WI38 (cell line): ENCODE measurements around the gene UQCC5.

Experiments used
- H3K4me3 ChIP-seq: 2 replicates; pipeline ENCODE4 v1.5.1; 2011; ENCODE audit warnings: low read depth, mild to moderate bottlenecking, control low read depth, low read length
- TF ChIP-seq, protein P1 (sequence below): IDR thresholded peaks from 2 replicates; pipeline ENCODE4 v1.5.1; 2012; ENCODE audit warnings: low read depth, mild to moderate bottlenecking, control low read depth, low read length

Gene UQCC5, protein sequence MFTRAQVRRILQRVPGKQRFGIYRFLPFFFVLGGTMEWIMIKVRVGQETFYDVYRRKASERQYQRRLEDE

DNA sequence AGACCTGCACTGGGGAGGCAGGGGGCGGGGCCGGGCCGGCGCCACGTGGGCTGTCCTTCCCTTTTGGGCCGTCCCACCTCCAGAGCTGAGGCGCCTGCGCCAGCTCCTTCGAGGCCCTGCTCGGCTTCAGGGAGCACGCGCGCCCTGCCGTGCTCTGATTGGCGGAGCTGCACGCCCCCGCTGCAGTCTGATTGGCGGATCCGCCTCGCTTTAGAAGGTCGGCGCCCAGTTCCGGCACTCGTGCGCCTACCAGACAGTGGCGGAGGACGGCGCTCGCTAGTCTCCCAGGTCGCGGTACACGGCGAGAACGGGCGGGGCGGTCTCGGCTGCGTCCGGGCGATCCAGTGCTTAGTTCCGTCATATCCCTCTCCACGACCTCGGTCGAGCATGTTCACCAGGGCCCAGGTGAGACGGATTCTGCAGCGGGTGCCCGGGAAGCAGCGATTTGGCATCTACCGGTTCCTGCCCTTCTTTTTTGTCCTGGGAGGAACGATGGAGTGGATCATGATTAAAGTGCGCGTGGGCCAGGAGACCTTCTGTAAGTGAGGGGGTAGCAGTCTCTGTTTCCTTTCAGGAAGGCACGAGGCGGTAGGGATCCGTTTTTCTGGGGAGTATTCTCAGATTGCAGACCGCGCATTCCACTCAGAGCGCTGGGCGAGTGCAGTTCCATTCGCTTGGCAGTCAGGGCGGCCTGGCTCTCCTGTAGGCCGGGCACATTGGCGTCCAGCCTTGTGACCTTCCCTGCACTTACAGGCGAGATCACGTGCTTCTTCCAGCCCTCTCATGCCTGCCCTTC lies at the start of gene UQCC5:
Gene UQCC5 (plus strand): TSS at position 237 of the 796 bp plus-strand sequence. CDS start 151 bp downstream, at position 388.
- TF ChIP-seq, protein P1, sequence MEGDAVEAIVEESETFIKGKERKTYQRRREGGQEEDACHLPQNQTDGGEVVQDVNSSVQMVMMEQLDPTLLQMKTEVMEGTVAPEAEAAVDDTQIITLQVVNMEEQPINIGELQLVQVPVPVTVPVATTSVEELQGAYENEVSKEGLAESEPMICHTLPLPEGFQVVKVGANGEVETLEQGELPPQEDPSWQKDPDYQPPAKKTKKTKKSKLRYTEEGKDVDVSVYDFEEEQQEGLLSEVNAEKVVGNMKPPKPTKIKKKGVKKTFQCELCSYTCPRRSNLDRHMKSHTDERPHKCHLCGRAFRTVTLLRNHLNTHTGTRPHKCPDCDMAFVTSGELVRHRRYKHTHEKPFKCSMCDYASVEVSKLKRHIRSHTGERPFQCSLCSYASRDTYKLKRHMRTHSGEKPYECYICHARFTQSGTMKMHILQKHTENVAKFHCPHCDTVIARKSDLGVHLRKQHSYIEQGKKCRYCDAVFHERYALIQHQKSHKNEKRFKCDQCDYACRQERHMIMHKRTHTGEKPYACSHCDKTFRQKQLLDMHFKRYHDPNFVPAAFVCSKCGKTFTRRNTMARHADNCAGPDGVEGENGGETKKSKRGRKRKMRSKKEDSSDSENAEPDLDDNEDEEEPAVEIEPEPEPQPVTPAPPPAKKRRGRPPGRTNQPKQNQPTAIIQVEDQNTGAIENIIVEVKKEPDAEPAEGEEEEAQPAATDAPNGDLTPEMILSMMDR = no peak

DNA sequence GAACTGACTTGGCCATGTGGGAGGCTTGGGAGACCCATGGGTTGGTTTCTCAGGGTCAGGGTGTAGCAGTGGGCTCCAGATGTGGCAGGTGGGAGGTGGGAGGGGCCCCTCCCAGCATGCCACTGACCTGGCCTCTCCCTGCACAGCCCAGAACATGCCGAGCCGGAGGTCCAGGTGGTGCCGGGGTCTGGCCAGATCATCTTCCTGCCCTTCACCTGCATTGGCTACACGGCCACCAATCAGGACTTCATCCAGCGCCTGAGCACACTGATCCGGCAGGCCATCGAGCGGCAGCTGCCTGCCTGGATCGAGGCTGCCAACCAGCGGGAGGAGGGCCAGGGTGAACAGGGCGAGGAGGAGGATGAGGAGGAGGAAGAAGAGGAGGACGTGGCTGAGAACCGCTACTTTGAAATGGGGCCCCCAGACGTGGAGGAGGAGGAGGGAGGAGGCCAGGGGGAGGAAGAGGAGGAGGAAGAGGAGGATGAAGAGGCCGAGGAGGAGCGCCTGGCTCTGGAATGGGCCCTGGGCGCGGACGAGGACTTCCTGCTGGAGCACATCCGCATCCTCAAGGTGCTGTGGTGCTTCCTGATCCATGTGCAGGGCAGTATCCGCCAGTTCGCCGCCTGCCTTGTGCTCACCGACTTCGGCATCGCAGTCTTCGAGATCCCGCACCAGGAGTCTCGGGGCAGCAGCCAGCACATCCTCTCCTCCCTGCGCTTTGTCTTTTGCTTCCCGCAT lies 49.2 kb upstream of the UQCC5 start:
- TF ChIP-seq, protein P1 = no peak
- H3K4me3 ChIP-seq = no peak overlapping the region

More for the DNA sequence above, at the start of gene UQCC5:
- H3K4me3 ChIP-seq = peak within 1 kb of the TSS; percentile 88

DNA sequence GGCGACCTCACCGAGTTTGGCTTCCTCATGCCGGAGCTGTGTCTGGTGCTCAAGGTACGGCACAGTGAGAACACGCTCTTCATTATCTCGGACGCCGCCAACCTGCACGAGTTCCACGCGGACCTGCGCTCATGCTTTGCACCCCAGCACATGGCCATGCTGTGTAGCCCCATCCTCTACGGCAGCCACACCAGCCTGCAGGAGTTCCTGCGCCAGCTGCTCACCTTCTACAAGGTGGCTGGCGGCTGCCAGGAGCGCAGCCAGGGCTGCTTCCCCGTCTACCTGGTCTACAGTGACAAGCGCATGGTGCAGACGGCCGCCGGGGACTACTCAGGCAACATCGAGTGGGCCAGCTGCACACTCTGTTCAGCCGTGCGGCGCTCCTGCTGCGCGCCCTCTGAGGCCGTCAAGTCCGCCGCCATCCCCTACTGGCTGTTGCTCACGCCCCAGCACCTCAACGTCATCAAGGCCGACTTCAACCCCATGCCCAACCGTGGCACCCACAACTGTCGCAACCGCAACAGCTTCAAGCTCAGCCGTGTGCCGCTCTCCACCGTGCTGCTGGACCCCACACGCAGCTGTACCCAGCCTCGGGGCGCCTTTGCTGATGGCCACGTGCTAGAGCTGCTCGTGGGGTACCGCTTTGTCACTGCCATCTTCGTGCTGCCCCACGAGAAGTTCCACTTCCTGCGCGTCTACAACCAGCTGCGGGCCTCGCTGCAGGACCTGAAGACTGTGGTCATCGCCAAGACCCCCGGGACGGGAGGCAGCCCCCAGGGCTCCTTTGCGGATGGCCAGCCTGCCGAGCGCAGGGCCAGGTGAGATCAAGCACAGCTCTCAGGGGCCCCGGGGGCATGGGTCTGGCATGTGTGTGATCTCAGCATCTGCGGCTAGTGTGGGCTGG lies 48.4 kb upstream of the UQCC5 start:
- no peak overlapping the region for H3K4me3 ChIP-seq
- TF ChIP-seq, protein P1 = no peak

DNA sequence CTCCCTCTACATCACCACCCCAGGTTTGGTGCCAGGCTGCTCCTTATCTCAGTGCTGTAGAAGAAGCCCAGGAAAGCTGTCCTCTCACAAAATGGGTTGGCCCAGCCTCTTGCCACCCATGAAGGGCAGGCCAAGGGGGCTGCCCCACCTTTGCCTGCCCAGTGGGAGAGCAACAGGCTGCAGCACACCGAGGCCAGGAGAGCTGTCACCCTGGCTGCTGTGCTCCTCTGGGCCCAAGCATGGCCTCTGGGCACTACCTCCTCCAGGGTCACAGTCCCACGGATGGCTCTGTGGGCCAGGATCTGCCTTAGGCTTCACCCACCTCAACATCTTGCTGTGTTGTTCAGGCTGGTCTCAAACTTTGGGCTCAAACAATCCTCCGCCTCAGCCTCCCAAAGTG lies 47.7 kb upstream of the UQCC5 start:
- TF ChIP-seq, protein P1 = no peak
- no peak overlapping the region for H3K4me3 ChIP-seq

DNA sequence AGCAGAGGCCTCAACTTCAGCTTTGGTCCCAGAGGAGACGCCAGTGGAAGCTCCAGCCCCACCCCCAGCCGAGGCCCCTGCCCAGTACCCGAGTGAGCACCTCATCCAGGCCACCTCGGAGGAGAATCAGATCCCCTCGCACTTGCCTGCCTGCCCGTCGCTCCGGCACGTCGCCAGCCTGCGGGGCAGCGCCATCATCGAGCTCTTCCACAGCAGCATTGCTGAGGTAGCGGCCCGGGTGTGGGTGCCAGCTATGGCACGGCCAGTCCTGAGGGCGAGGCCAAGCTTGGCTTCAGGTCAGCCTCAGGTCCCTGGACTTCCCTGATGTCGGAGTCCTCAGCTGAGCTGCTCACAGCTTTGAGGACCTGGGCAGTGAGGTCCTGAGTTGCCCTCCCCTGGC lies 47.0 kb upstream of the UQCC5 start:
- H3K4me3 ChIP-seq = no peak overlapping the region
- TF ChIP-seq, protein P1 = no peak

DNA sequence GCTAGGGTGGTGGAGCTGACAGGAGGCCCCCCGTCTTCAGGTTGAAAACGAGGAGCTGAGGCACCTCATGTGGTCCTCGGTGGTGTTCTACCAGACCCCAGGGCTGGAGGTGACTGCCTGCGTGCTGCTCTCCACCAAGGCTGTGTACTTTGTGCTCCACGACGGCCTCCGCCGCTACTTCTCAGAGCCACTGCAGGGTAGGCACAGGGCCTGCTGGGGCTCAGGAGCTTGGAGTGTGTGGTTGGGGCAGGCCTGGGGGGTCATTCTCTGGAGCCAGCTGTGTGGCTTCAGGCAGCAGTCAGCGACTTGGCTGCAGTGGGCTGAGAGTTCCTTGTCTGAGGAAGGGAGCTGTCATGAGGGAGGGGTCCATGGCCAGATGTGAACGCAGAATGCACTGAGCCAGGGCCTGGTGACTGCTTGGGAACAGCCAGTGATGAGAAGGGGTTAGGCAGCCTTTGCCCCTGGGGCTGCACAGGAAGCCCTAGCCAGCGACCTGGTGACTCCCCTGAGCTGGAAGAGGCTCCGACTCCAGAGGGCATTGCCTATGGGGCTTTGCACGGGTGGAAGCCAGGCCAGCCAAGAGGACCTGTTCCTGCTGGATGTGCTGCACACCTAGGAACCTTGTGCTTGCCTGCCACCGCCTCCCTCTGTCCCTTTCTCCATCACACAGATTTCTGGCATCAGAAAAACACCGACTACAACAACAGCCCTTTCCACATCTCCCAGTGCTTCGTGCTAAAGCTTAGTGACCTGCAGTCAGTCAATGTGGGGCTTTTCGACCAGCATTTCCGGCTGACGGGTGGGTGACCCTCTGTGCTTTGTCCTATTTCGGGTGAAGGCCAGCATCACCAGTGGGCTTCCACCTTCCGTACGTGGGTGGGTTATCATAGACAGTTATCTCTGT lies 46.1 kb upstream of the UQCC5 start:
- TF ChIP-seq, protein P1 = no peak

More for the DNA sequence above, 46.1 kb upstream of the UQCC5 start:
- H3K4me3 ChIP-seq = no peak overlapping the region
